Bronchial epithelial cell (primary cell): ENCODE data around the gene LPCAT2. TPM values are rescaled to one million over a fixed set of nuclear protein-coding genes. Genes with fewer than 3 reads are reported as not detected.

Experiments
- DNase-seq: peaks from one replicate; pipeline ENCODE4 v3.0.0-alpha.2; 2010; ENCODE audit warnings: low read depth
- FAIRE-seq: peaks from 2 replicates; lab custom pipeline; 2011; peaks lifted over from hg19 to GRCh38; lab: Jason Lieb, UNC
- H3K27me3 ChIP-seq: 2 replicates; pipeline ENCODE4 v1.5.1; 2011; ENCODE audit warnings: low read length; ENCODE audit not compliant: control insufficient read depth, insufficient read depth
- H3K36me3 ChIP-seq: 2 replicates; pipeline ENCODE4 v1.5.1; 2011; ENCODE audit warnings: low read length; ENCODE audit not compliant: control insufficient read depth, insufficient read depth
- H3K4me3 ChIP-seq: 2 replicates; pipeline ENCODE4 v1.5.1; 2011; ENCODE audit warnings: mild to moderate bottlenecking, low read depth, low read length, control low read depth
- total RNA-seq: library from RNA; depleted of rRNA; stranded (reverse); fragments of >200 nt; gene quantifications from 2 replicates; pipeline ENCODE4 v1.2.1, GENCODE V29; 2014
- TF ChIP-seq, protein P1 (sequence below): IDR thresholded peaks from 2 replicates; pipeline ENCODE4 v1.5.1; 2011; ENCODE audit warnings: mild to moderate bottlenecking, moderate library complexity, low read length, control low read depth, inconsistent platforms; ENCODE audit not compliant: insufficient read depth, severe bottlenecking

Gene LPCAT2
- total RNA-seq, 1 donor from 2014 or later: 11.8 TPM

GRCh38 chr16:55466209-55466608, 42.7 kb upstream of the LPCAT2 start:
- Histone ChIP-seq H3K27me3 (no peaks in the 10 kb centered on the region), H3K36me3 (no peaks in the 10 kb centered on the region), H3K4me3 (no peak overlapping the region)
- FAIRE-seq (no peak), DNase-seq (no peak)
- TF ChIP-seq, protein P1, sequence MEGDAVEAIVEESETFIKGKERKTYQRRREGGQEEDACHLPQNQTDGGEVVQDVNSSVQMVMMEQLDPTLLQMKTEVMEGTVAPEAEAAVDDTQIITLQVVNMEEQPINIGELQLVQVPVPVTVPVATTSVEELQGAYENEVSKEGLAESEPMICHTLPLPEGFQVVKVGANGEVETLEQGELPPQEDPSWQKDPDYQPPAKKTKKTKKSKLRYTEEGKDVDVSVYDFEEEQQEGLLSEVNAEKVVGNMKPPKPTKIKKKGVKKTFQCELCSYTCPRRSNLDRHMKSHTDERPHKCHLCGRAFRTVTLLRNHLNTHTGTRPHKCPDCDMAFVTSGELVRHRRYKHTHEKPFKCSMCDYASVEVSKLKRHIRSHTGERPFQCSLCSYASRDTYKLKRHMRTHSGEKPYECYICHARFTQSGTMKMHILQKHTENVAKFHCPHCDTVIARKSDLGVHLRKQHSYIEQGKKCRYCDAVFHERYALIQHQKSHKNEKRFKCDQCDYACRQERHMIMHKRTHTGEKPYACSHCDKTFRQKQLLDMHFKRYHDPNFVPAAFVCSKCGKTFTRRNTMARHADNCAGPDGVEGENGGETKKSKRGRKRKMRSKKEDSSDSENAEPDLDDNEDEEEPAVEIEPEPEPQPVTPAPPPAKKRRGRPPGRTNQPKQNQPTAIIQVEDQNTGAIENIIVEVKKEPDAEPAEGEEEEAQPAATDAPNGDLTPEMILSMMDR: no peak

GRCh38 chr16:55467898-55468297, 41.0 kb upstream of the LPCAT2 start:
- no peak for DNase-seq

DNA sequence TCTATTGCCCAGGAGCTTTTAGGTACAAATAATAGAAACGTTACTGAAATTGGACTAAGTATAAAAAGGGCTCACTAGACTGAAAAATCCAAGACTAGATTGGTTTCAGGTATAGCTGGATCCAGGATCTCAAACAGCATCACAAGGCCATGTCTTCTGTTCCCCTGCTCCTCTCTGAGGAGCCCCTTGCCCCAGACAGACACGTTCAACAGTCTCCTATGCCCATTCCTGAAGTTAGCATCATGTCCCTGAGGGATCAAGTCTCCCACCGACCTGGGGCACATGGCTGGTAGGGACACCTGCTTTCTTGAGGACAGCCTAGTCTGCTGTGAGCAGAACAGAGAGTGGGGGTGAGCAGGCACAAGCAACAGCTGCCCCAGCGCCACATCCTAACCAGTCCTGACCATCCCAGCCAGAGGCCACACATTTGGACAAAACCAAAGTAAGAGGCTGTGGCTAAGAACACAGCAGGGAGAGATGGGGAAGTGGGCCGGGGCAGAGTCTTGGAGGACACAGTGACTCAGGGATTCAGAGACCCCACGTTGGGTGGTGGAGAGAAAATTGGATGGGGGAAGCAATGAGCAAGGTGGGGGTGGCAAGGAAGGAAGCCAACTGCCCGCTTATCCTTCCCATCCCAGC, 40.4 kb upstream of the LPCAT2 start:
- Histone ChIP-seq H3K27me3 (no peaks in the 10 kb centered on the region), H3K36me3 (no peaks in the 10 kb centered on the region), H3K4me3 (no peak overlapping the region)
- no peak for DNase-seq
- no peak for FAIRE-seq
- TF ChIP-seq, protein P1: no peak

More at GRCh38 chr16:55467898-55468297, 41.0 kb upstream of the LPCAT2 start:
- Histone ChIP-seq H3K27me3 (no peaks in the 10 kb centered on the region), H3K4me3 (no peak overlapping the region), H3K36me3 (no peaks in the 10 kb centered on the region)
- TF ChIP-seq, protein P1: no peak
- FAIRE-seq: no peak

DNA sequence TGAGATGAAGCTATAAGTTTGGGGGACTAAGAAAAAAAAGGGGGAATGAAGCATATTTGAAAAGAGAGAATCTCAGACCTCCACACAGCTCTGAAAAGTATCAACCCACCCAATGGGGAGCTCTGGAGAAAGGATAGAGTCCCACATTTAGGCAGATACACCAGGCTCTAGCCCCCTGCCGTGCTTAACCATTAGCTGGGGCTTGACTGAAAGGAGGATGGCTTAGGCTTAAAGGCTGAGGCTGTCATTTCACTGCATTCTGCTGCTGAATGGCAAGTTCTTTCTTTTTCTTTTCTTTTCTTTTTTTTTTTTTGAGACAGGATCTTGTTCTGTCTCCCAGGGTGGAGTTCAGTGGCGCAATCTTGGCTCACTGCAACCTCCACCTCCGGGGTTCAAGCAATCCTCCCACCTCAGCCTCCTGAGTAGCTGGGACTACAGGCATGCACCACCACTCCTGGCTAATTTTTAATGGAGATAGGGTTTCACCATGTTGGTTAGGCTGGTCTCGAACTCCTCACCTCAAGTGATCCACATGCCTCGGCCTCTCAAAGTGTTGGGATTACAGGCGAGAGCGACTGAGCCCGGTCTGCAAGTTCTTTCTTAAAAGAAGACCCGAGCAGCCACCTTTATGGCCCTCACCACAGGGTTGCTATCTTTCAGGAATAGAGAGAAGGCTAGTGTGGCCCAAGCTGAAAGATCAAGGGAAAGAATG, 38.9 kb upstream of the LPCAT2 start:
- Histone ChIP-seq H3K36me3 (no peaks in the 10 kb centered on the region), H3K27me3 (no peaks in the 10 kb centered on the region), H3K4me3 (no peak overlapping the region)
- FAIRE-seq (no peak), DNase-seq (no peak)
- TF ChIP-seq, protein P1: no peak

GRCh38 chr16:55470533-55471371, 38.1 kb upstream of the LPCAT2 start:
- FAIRE-seq (no peak), DNase-seq (peak; percentile 27)

More at GRCh38 chr16:55470533-55471371, 38.1 kb upstream of the LPCAT2 start:
- H3K27me3 ChIP-seq: no peaks in the 10 kb centered on the region
- TF ChIP-seq, protein P1: no peak
- no peaks in the 10 kb centered on the region for H3K36me3 ChIP-seq
- no peak overlapping the region for H3K4me3 ChIP-seq
